Panc1 (cell line): Measurements from ENCODE around the gene LIMCH1. TPM values are rescaled to one million over a fixed set of nuclear protein-coding genes. Genes with fewer than 3 reads are reported as not detected.

Experiments
- ATAC-seq: fragments of 200-7000 bp; cut with Tn5 transposase; 2 replicates; pipeline ENCODE4 v1.9.1; 2020; ENCODE audit warnings: mild to moderate bottlenecking, moderate library complexity
- BruUV-seq: library from RNA; stranded (reverse); fragments of 400-500 nt; replicated peaks from 2 replicates; lab custom pipeline; 2021; lab: Mats Ljungman, UMichigan
- CTCF ChIA-PET: fragments of 300-600 bp; sonication (Branson Sonifier 250); formaldehyde crosslinking; loops from one replicate; lab custom pipeline; 2022; ENCODE audit warnings: antibody characterized with exemption; lab: Charles Lee
- POLR2A ChIA-PET: fragments of 300-600 bp; sonication (Branson Sonifier 250); formaldehyde crosslinking; loops from one replicate; lab custom pipeline; 2022; ENCODE audit warnings: antibody characterized with exemption; lab: Charles Lee
- DNase-seq: peaks from one replicate; pipeline ENCODE4 v3.0.0-alpha.2; 2010; ENCODE audit warnings: low read depth, low spot score
- H3K27ac ChIP-seq: 2 replicates; pipeline ENCODE4 v1.5.1; 2011; ENCODE audit warnings: mild to moderate bottlenecking, low read length, inconsistent platforms
- H3K27me3 ChIP-seq: fragments of 200-500 bp; sonication (Bioruptor generic); 2 replicates; pipeline ENCODE4 v1.6.0; 2014; ENCODE audit warnings: low read length, inconsistent platforms; ENCODE audit not compliant: control insufficient read depth, insufficient read depth
- H3K36me3 ChIP-seq: fragments of 200-500 bp; sonication (Bioruptor generic); 2 replicates; pipeline ENCODE4 v1.5.1; 2014; ENCODE audit warnings: inconsistent platforms, mild to moderate bottlenecking, low read length, moderate library complexity; ENCODE audit not compliant: control insufficient read depth, insufficient read depth
- H3K4me1 ChIP-seq: 2 replicates; pipeline ENCODE4 v1.5.1; 2011; ENCODE audit warnings: inconsistent platforms, mild to moderate bottlenecking, low read length, moderate library complexity; ENCODE audit not compliant: control insufficient read depth, insufficient read depth
- H3K4me3 ChIP-seq, 2 experiments: 2 replicates each; pipeline ENCODE4 v1.5.1; 2011 to 2012; ENCODE audit warnings: low read depth in 2 of 2, low read length in 2 of 2, mild to moderate bottlenecking in 2 of 2, inconsistent platforms in 1 of 2, moderate library complexity in 1 of 2
- H3K9me3 ChIP-seq: fragments of 200-500 bp; sonication (Bioruptor generic); 2 replicates; pipeline ENCODE4 v1.5.1; 2014; ENCODE audit warnings: low read depth, mild to moderate bottlenecking, inconsistent platforms, low read length, moderate library complexity; ENCODE audit not compliant: control insufficient read depth, insufficient read depth
- CTCF ChIP-seq: fragments of 450-650 bp; IDR thresholded peaks from 2 replicates; pipeline ENCODE4 v1.5.1; 2017; ENCODE audit warnings: mild to moderate bottlenecking
- POLR2AphosphoS5 ChIP-seq: IDR thresholded peaks from 2 replicates; pipeline ENCODE4 v1.6.1; 2012; ENCODE audit warnings: mild to moderate bottlenecking, low read depth, low read length, moderate library complexity
- SIN3A ChIP-seq: IDR thresholded peaks from 2 replicates; pipeline ENCODE4 v1.6.1; 2012; ENCODE audit warnings: low read depth, mild to moderate bottlenecking, low read length, moderate library complexity, borderline replicate concordance; ENCODE audit not compliant: insufficient read depth
- TCF7L2 ChIP-seq: IDR thresholded peaks from 2 replicates; pipeline ENCODE4 v1.6.1; 2011; ENCODE audit warnings: mild to moderate bottlenecking, low read depth, low read length, inconsistent platforms
- in situ Hi-C: cut with HindIII; loops from 2 replicates; pipeline ENCODE4 v1.10.0; 2016; ENCODE audit warnings: low sequenced_read_pairs, low pct_unique_long_range_greater_than_20kb
- intact Hi-C: fragments of 100-400 bp; cut with micrococcal nuclease; formaldehyde crosslinking; loops from one replicate; pipeline ENCODE4 v1.10.0; 2022; ENCODE audit not compliant: unreplicated experiment
- total RNA-seq: library from RNA; stranded (reverse); gene quantifications from one replicate; pipeline ENCODE4 v1.2.1, GENCODE V29; 2021; ENCODE audit not compliant: unreplicated experiment
- TF ChIP-seq, protein P1 (sequence below), 2 experiments: IDR thresholded peaks; 2 replicates each; pipeline ENCODE4 v1.6.1; 2011 to 2012; ENCODE audit warnings: low read depth in 2 of 2, control low read depth in 1 of 2, low read length in 1 of 2, mild to moderate bottlenecking in 1 of 2, moderate library complexity in 1 of 2; ENCODE audit not compliant: insufficient read depth in 1 of 2

LIMCH1 gene
- total RNA-seq, 1 experiment from 2014 or later, result 3.3 TPM

GRCh38 chr4:41600243-41600912, 62.4 kb downstream of the LIMCH1 start:
- TF ChIP-seq TCF7L2 (no peak), SIN3A (no peak), CTCF (no peak), POLR2AphosphoS5 (no peak)
- TF ChIP-seq, protein P1, sequence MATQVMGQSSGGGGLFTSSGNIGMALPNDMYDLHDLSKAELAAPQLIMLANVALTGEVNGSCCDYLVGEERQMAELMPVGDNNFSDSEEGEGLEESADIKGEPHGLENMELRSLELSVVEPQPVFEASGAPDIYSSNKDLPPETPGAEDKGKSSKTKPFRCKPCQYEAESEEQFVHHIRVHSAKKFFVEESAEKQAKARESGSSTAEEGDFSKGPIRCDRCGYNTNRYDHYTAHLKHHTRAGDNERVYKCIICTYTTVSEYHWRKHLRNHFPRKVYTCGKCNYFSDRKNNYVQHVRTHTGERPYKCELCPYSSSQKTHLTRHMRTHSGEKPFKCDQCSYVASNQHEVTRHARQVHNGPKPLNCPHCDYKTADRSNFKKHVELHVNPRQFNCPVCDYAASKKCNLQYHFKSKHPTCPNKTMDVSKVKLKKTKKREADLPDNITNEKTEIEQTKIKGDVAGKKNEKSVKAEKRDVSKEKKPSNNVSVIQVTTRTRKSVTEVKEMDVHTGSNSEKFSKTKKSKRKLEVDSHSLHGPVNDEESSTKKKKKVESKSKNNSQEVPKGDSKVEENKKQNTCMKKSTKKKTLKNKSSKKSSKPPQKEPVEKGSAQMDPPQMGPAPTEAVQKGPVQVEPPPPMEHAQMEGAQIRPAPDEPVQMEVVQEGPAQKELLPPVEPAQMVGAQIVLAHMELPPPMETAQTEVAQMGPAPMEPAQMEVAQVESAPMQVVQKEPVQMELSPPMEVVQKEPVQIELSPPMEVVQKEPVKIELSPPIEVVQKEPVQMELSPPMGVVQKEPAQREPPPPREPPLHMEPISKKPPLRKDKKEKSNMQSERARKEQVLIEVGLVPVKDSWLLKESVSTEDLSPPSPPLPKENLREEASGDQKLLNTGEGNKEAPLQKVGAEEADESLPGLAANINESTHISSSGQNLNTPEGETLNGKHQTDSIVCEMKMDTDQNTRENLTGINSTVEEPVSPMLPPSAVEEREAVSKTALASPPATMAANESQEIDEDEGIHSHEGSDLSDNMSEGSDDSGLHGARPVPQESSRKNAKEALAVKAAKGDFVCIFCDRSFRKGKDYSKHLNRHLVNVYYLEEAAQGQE (IDR thresholded peaks at IDR 0.05; ENCODE audit: insufficient read depth in 1 of 2, low read depth in 2 of 2, low read length in 1 of 2), result no peak
- Histone ChIP-seq H3K4me3 (no peak overlapping the region), H3K27me3 (peaks cover 3% of the 10 kb centered on the region; the same call in 1 of the 2 replicates), H3K27ac (no peak overlapping the region), H3K36me3 (no peaks in the 10 kb centered on the region), H3K9me3 (no peaks in the 10 kb centered on the region), H3K4me1 (no peaks in the 10 kb centered on the region)
- POLR2A ChIA-PET, result no interaction called here
- intact Hi-C loops, result no loop called here
- CTCF ChIA-PET, result no interaction called here
- in situ Hi-C loops, result no loop called here
- DNase-seq, result no peak
- no peak for ATAC-seq
- no TSS peak for BruUV-seq

- TF ChIP-seq POLR2AphosphoS5 (no peak), TCF7L2 (no peak), SIN3A (no peak), CTCF (no peak)
- TF ChIP-seq, protein P1 (IDR thresholded peaks at IDR 0.05; ENCODE audit: insufficient read depth in 1 of 2, low read depth in 2 of 2, low read length in 1 of 2), result no peak
- BruUV-seq, result no TSS peak
- Histone ChIP-seq H3K27me3 (peaks cover 3% of the 10 kb centered on the region; the same call in 1 of the 2 replicates), H3K36me3 (no peaks in the 10 kb centered on the region), H3K4me1 (no peaks in the 10 kb centered on the region), H3K9me3 (no peaks in the 10 kb centered on the region), H3K4me3 (no peak overlapping the region), H3K27ac (no peak overlapping the region)
- DNase-seq (no peak), ATAC-seq (no peak)
- POLR2A ChIA-PET, result no interaction called here
- CTCF ChIA-PET, result no interaction called here
- in situ Hi-C loops, result no loop called here
- intact Hi-C loops, result no loop called here
Observed at GRCh38 chr4:41601025-41601424, 63.1 kb downstream of the LIMCH1 start.
